ENCODE results near the gene PLD4.

The PLD4 gene

GRCh38 chr14:104956290-104956890 is 31.7 kb downstream of the PLD4 start:
- no peak for DNase-seq (ENCODE audit: low read depth)

- no peak for DNase-seq (ENCODE audit: low read depth)
These were observed 32.8 kb downstream of the PLD4 start for GRCh38 chr14:104957146-104958113.

GRCh38 chr14:104964546-104964945 is 39.9 kb downstream of the PLD4 start:
- DNase-seq (ENCODE audit: low read depth) = no peak

- no peak for DNase-seq (ENCODE audit: low read depth)
These were observed 41.0 kb downstream of the PLD4 start for GRCh38 chr14:104965561-104966231.

GRCh38 chr14:104966261-104966865 is 41.7 kb downstream of the PLD4 start:
- no peak for DNase-seq (ENCODE audit: low read depth)

GRCh38 chr14:104966981-104967385 is 42.3 kb downstream of the PLD4 start:
- no peak for DNase-seq (ENCODE audit: low read depth)

GRCh38 chr14:104967386-104968152 is 42.9 kb downstream of the PLD4 start:
- no peak for DNase-seq (ENCODE audit: low read depth)

- DNase-seq (ENCODE audit: low read depth) = no peak
These were observed 43.5 kb downstream of the PLD4 start for GRCh38 chr14:104968153-104968527.

- DNase-seq (ENCODE audit: low read depth) = no peak
These were observed 44.1 kb downstream of the PLD4 start for GRCh38 chr14:104968541-104969401.

- no peak for DNase-seq (ENCODE audit: low read depth)
These were observed 45.1 kb downstream of the PLD4 start for GRCh38 chr14:104969741-104970230.

GRCh38 chr14:104970231-104971068 is 45.8 kb downstream of the PLD4 start:
- no peak for DNase-seq (ENCODE audit: low read depth)

- DNase-seq (ENCODE audit: low read depth) = no peak
These were observed 47.0 kb downstream of the PLD4 start for GRCh38 chr14:104971447-104972240.

- no peak for DNase-seq (ENCODE audit: low read depth)
These were observed 47.8 kb downstream of the PLD4 start for GRCh38 chr14:104972301-104973134.

- DNase-seq (ENCODE audit: low read depth) = no peak
These were observed 48.4 kb downstream of the PLD4 start for GRCh38 chr14:104973135-104973384.

GRCh38 chr14:104973385-104974145 is 48.9 kb downstream of the PLD4 start:
- no peak for DNase-seq (ENCODE audit: low read depth)

- no peak for DNase-seq (ENCODE audit: low read depth)
These were observed 49.5 kb downstream of the PLD4 start for GRCh38 chr14:104974146-104974541.

GRCh38 chr14:104974665-104975390 is 50.1 kb downstream of the PLD4 start:
- DNase-seq (ENCODE audit: low read depth) = no peak
